ENCODE data around the gene RABAC1.
A peak's percentile ranks its signal among the peaks of the same experiment; 100 is the strongest.

Gene RABAC1

DNA sequence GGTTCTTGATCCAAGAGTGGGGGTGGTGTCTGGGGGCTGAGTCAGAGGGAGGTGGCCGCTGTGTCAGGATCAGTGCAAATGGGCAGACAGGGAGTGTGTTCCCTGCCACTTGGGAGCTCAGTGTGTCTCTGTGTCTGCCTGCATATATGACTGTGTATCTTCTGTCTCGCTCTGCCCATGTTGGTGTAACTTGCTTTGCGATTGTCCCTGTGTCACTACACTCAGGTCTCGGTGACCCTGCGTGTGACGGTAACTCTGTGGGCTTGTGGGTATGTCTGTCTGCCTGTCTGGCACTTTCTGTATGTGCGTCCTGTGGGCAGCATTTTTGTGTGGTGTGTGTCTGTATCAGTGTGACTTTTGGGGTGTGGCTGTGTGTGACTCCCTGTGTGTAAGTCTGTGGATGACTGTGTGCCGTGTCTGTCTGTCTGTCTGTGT lies 22.7 kb downstream of the RABAC1 start:
- no peak overlapping the region for H3K4me3 ChIP-seq (ENCODE audit: low read depth, low read length)
- TF ChIP-seq, protein P1, sequence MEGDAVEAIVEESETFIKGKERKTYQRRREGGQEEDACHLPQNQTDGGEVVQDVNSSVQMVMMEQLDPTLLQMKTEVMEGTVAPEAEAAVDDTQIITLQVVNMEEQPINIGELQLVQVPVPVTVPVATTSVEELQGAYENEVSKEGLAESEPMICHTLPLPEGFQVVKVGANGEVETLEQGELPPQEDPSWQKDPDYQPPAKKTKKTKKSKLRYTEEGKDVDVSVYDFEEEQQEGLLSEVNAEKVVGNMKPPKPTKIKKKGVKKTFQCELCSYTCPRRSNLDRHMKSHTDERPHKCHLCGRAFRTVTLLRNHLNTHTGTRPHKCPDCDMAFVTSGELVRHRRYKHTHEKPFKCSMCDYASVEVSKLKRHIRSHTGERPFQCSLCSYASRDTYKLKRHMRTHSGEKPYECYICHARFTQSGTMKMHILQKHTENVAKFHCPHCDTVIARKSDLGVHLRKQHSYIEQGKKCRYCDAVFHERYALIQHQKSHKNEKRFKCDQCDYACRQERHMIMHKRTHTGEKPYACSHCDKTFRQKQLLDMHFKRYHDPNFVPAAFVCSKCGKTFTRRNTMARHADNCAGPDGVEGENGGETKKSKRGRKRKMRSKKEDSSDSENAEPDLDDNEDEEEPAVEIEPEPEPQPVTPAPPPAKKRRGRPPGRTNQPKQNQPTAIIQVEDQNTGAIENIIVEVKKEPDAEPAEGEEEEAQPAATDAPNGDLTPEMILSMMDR (IDR thresholded peaks at IDR 0.05; ENCODE audit: borderline replicate concordance, insufficient read depth, low read depth, low read length): no peak

DNA sequence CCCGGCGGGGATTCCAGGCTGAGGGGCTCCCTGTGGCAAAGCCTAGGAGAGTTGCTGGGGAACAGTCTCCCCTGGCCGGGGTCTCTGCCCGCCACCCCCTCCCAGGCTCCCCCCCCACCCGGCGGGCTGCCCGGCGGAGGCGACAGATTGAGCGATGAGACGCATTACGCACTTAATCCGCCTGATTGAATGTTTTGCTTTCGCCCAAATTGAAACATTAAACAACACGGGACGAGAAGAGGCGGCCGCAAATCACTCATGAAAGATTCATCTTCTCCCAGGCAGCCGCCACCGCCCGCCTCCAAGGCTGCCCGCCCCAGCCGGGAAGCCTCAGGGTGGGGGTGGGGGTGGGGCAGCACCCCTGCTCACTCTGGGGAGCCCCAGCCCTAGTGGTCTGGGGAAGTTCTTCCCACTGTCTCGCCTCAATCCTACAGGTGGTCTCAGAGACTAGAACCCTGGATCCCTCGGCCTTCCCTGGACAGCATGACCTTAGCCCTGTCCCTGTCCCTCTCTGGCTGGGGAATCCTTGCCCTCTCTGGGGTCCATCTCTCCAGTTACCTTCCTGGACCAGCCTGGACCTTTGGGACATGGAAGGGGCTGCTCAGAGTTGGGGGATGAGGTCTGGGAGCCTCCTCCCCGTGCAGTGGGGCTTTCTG lies 23.2 kb downstream of the RABAC1 start:
- no peak overlapping the region for H3K4me3 ChIP-seq (ENCODE audit: low read depth, low read length)
- TF ChIP-seq, protein P1 (IDR thresholded peaks at IDR 0.05; ENCODE audit: borderline replicate concordance, insufficient read depth, low read depth, low read length): no peak

GRCh38 chr19:41934849-41935374 lies 24.2 kb downstream of the RABAC1 start:
- TF ChIP-seq, protein P1 (IDR thresholded peaks at IDR 0.05; ENCODE audit: borderline replicate concordance, insufficient read depth, low read depth, low read length): peak; percentile 89
- no peak overlapping the region for H3K4me3 ChIP-seq (ENCODE audit: low read depth, low read length)

DNA sequence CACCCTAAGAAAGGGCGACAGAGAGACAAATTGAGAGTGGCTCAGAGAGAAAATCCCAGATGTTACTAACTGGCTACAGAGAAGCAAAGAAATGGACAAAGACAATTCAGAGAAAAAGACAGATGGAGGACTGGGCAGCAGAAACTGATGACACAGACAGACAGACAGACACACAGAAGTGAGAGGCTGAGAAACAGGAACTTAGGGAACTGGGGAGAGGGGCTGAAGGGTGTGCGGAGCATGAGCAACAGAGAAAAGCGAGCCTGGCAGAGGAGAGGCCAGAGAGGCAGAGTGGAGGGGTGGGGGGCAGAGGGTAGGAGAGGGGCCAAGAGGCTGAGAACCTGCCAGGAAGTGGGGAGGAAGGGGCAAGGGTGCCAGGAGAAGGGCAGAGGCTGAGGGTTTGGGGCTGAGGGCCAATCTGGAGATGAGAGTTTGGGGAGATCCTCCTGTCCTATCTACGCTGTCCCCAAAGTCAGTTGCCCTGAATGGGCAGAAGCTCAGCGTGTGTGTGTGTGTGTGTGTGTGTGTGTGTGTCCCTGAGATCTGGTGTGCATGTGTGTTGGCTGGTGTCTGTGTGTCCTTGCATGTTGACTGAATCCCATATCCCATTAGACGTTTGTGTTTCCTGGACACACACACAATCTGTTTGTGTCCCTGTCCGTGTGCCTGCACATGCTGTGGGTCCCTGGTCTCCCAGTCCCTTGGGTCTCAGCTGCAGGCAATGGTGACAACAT lies 25.3 kb downstream of the RABAC1 start:
- no peak overlapping the region for H3K4me3 ChIP-seq (ENCODE audit: low read depth, low read length)
- TF ChIP-seq, protein P1 (IDR thresholded peaks at IDR 0.05; ENCODE audit: borderline replicate concordance, insufficient read depth, low read depth, low read length): no peak

GRCh38 chr19:41932720-41933332 lies 26.3 kb downstream of the RABAC1 start:
- H3K4me3 ChIP-seq (ENCODE audit: low read depth, low read length): no peak overlapping the region
- TF ChIP-seq, protein P1 (IDR thresholded peaks at IDR 0.05; ENCODE audit: borderline replicate concordance, insufficient read depth, low read depth, low read length): no peak

DNA sequence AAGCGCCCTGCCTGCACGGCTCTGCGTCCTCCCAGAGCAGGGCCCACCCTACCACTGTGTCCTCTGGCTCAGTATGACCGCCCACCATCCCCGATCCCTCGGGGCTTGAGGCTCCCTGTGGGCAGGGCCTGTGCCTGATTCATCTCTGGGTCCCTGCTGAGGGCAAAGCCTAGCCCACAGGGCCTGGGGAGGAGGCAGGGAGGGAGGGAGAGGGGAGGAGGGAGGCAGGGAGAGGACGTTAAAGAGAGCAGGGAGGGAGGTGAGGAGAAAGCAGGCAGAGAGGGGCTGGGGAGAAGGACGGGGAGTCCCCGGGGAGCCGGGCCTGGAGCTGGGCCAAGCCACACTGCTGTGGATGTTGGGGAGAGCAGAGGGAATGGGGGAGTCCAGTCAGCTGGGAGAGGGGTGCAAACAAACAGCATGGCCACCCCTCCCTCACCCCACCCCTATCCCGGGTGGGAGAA lies 26.8 kb downstream of the RABAC1 start:
- H3K4me3 ChIP-seq (ENCODE audit: low read depth, low read length): no peak overlapping the region
- TF ChIP-seq, protein P1 (IDR thresholded peaks at IDR 0.05; ENCODE audit: borderline replicate concordance, insufficient read depth, low read depth, low read length): no peak
